ENCODE results near the gene SPN.

DNA sequence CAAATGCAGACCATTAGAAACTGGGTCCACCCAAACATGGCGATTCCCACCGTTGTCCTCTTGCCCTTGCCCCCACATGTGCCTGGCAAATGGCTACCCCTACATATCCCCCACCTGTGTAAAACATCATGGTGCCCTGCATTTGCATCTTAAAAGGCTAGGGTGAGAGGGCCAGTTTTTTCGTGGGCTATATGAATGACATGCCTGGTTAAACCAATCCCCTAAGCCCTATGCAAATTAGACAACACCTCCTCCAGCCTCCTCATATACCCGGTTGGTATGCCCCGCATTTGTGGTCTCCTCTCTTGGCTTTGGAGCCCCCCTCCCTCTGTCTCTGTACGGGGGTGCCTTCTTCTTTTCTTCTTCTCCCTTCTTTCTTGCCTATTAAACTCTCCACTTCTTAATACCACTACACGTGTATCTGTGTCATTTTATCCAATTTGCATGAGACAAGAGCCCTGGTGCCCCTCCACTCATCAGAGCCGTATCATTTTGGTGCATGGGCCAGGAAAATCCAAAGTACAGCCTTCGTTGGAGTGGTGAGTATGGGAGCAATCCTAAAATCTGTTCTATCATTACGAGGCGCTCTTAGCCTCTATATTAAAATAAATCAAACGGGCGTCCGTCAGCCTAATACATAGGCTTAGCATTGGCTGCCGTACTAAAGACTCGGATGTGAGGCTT, 46.0 kb downstream of the SPN start:
- no peak for TF ChIP-seq POLR2A (IDR thresholded peaks at IDR 0.05; ENCODE audit: low read depth, low read length)
- TF ChIP-seq POLR2AphosphoS5 (IDR thresholded peaks at IDR 0.05; ENCODE audit: low read depth, low read length): no peak
- TF ChIP-seq SPI1 (IDR thresholded peaks at IDR 0.05; ENCODE audit: low read depth, low read length): no peak
- TF ChIP-seq TAF1 (IDR thresholded peaks at IDR 0.05; ENCODE audit: low read depth, low read length): no peak
- no peak for TF ChIP-seq PAX5 (IDR thresholded peaks at IDR 0.05; ENCODE audit: insufficient read depth, low read length, severe bottlenecking)

Measured in GM12891 (cell line).